Activated naive CD8-positive, alpha-beta T cell treated with anti-CD3 and anti-CD28 coated beads for 36 hours (primary cell): Measurements from ENCODE around the gene ZNF140. TPM values are rescaled to one million over a fixed set of nuclear protein-coding genes. Genes with fewer than 3 reads are reported as not detected.

Experiments used
- DNase-seq: peaks from one replicate; pipeline ENCODE4 v3.0.0; 2021
- H3K27ac Mint-ChIP-seq: one replicate; pipeline ENCODE4 v1.8.0; 2022; ENCODE audit warnings: mild to moderate bottlenecking, moderate library complexity, mixed read lengths
- H3K27me3 Mint-ChIP-seq: one replicate; pipeline ENCODE4 v1.8.0; 2022; ENCODE audit warnings: mild to moderate bottlenecking, mixed read lengths
- H3K36me3 Mint-ChIP-seq: one replicate; pipeline ENCODE4 v1.8.0; 2021; ENCODE audit warnings: mild to moderate bottlenecking, mixed read lengths
- H3K4me1 Mint-ChIP-seq: one replicate; pipeline ENCODE4 v1.8.0; 2021; ENCODE audit warnings: mixed read lengths
- H3K4me3 Mint-ChIP-seq: one replicate; pipeline ENCODE4 v1.8.0; 2022; ENCODE audit warnings: mild to moderate bottlenecking, moderate library complexity, mixed read lengths
- H3K9me3 Mint-ChIP-seq: one replicate; pipeline ENCODE4 v1.8.0; 2022; ENCODE audit warnings: mixed read lengths
- total RNA-seq, 2 experiments: library from RNA; stranded (reverse); gene quantifications; one replicate each; pipeline ENCODE4 v1.2.3, GENCODE V29; 2021

Gene ZNF140
- 10 to 100 TPM; 17.0 TPM for total RNA-seq

GRCh38 chr12:133080368-133081158 lies at the start of gene ZNF140:
ZNF140 (plus strand) TSS chr12:133080923; CDS start chr12:133081321, 398 bp downstream.
- Mint-ChIP-seq H3K4me3 (no peak within 1 kb of the TSS), H3K36me3 (peaks cover 51% of the 10 kb centered on the region), H3K4me1 (peaks cover 9% of the 10 kb centered on the region), H3K27ac (no peak within 1 kb of the TSS), H3K9me3 (peaks cover 52% of the 10 kb centered on the region), H3K27me3 (no peaks in the 10 kb centered on the region)
- DNase-seq: peak; percentile 97

- no peaks in the 10 kb centered on the region for H3K27me3 Mint-ChIP-seq
- H3K9me3 Mint-ChIP-seq: peaks cover 44% of the 10 kb centered on the region
- DNase-seq: peak; percentile 95
- peak within 1 kb of the TSS; percentile 87 for H3K4me3 Mint-ChIP-seq
- peaks cover 7% of the 10 kb centered on the region for H3K4me1 Mint-ChIP-seq
- peaks cover 63% of the 10 kb centered on the region for H3K36me3 Mint-ChIP-seq
- H3K27ac Mint-ChIP-seq: peak within 1 kb of the TSS; percentile 95
Observed at GRCh38 chr12:133037207-133038005, 43.3 kb upstream of the ZNF140 start, which contains the start of gene ZNF84. ZNF84 (plus strand) TSS chr12:133037509; CDS start chr12:133041468, 3,959 bp downstream.

GRCh38 chr12:133038118-133038709 lies 42.5 kb upstream of the ZNF140 start:
- Mint-ChIP-seq H3K9me3 (peaks cover 50% of the 10 kb centered on the region), H3K27ac (peak overlapping the region; percentile 95), H3K27me3 (no peaks in the 10 kb centered on the region), H3K4me1 (peaks cover 7% of the 10 kb centered on the region), H3K4me3 (peak overlapping the region; percentile 87), H3K36me3 (peaks cover 71% of the 10 kb centered on the region)
- DNase-seq: no peak

DNA sequence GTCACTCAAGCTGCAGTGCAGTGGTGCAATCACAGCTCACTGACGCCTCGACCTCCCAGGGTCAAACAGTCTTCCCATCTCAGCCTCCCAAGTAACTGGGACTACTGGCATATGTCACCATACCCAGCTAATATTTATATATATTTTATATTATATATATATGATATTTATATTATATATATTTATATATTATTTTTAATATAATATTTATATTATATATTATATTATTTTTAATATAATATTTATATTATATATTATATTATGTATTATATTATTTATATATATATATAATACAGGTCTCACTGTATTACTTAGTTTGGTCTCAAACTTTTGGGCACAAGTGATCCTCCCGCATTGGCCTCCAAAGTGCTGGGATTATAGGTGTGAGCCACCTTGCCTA lies 34.0 kb upstream of the ZNF140 start:
- DNase-seq: no peak
- Mint-ChIP-seq H3K4me3 (no peak overlapping the region), H3K36me3 (peaks cover 98% of the 10 kb centered on the region), H3K4me1 (no peaks in the 10 kb centered on the region), H3K27me3 (no peaks in the 10 kb centered on the region), H3K9me3 (peaks cover 68% of the 10 kb centered on the region), H3K27ac (no peak overlapping the region)

DNA sequence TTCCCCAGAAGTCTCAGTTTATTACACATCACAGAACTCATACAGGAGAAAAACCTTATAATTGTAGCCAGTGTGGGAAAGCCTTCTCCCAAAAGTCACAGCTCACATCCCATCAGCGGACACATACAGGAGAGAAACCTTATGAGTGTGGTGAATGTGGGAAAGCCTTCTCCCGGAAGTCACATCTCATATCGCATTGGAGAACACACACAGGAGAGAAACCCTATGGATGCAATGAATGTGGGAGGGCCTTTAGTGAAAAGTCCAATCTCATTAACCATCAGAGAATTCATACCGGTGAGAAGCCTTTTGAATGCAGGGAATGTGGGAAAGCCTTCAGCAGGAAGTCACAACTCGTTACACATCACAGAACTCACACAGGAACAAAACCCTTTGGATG lies 23.3 kb upstream of the ZNF140 start:
- Mint-ChIP-seq H3K27ac (no peak overlapping the region), H3K4me1 (no peaks in the 10 kb centered on the region), H3K4me3 (no peak overlapping the region), H3K9me3 (peaks cover 51% of the 10 kb centered on the region), H3K27me3 (no peaks in the 10 kb centered on the region), H3K36me3 (peaks cover 71% of the 10 kb centered on the region)
- DNase-seq: no peak

GRCh38 chr12:133058203-133059113 lies 22.3 kb upstream of the ZNF140 start:
- Mint-ChIP-seq H3K4me3 (no peak overlapping the region), H3K27me3 (no peaks in the 10 kb centered on the region), H3K4me1 (no peaks in the 10 kb centered on the region), H3K9me3 (peaks cover 52% of the 10 kb centered on the region), H3K36me3 (peaks cover 69% of the 10 kb centered on the region), H3K27ac (peak overlapping the region; percentile 29)
- DNase-seq: no peak

DNA sequence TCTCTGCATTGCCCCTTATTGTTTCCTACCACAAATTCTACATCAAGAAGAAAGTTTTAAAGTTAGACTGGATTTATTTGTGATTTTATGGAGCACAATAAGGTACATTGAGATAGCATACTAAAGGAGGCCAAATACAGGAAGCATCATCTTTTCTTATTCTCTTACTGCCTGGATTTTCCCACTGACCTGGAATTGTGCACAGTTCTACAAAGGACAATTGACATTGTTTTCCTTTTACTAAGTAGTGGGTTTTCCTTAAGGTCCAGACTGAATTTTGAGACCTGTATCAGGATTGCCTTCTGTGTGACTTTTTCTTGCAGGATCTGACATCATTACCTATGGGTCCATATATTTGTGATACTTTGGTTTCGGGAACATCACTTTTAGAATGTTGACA lies 18.8 kb upstream of the ZNF140 start:
- DNase-seq: no peak
- Mint-ChIP-seq H3K27ac (no peak overlapping the region), H3K9me3 (peaks cover 68% of the 10 kb centered on the region), H3K4me3 (no peak overlapping the region), H3K36me3 (peaks cover 58% of the 10 kb centered on the region), H3K4me1 (no peaks in the 10 kb centered on the region), H3K27me3 (no peaks in the 10 kb centered on the region)

DNA sequence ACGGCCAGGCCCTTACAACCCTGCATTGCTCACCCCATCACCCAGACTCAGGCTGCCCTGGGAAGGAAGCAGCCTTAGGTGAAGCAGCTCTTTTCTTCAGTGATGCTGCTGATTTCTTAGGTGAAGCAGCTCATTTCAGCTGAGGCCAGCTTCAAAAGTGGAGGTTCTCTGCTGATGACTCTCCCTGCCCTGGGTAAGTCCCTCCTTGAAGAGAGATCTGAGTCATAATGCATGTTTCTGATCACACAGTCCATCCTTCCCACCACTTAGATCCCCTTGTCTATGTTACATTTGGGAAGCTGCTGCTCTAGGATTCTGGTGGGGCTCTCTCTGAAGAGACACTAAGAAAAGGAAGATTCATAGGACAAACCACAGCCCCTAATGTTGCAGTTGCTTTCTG lies 17.2 kb upstream of the ZNF140 start:
- Mint-ChIP-seq H3K4me3 (no peak overlapping the region), H3K27me3 (no peaks in the 10 kb centered on the region), H3K27ac (no peak overlapping the region), H3K4me1 (no peaks in the 10 kb centered on the region), H3K9me3 (peaks cover 61% of the 10 kb centered on the region), H3K36me3 (peaks cover 45% of the 10 kb centered on the region)
- DNase-seq: no peak

DNA sequence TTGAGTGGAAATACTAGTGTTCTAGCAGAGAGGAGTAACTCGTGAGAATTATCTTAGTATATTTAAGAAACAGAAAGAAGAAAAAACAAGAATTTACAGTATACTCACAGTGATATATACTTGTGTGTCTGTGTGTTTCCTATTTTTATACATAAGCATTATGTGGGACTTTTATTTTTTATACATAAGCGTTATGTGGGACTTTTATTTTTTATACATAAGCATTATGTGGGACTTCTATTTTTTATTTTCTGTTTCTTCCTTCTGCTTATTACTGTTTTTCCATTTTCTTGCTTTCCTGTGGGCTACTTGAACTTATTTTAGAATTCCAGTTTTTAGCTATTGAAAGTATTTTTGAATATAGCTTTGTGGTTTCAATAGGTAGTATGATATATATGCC lies 6.9 kb upstream of the ZNF140 start:
- DNase-seq: no peak
- Mint-ChIP-seq H3K27ac (no peak overlapping the region), H3K27me3 (no peaks in the 10 kb centered on the region), H3K9me3 (peaks cover 46% of the 10 kb centered on the region), H3K4me1 (no peaks in the 10 kb centered on the region), H3K4me3 (no peak overlapping the region), H3K36me3 (peaks cover 18% of the 10 kb centered on the region)

GRCh38 chr12:133080026-133080367 lies 726 bp upstream of the ZNF140 start:
- Mint-ChIP-seq H3K4me1 (peaks cover 9% of the 10 kb centered on the region), H3K27me3 (no peaks in the 10 kb centered on the region), H3K36me3 (peaks cover 45% of the 10 kb centered on the region), H3K9me3 (peaks cover 51% of the 10 kb centered on the region), H3K4me3 (no peak overlapping the region), H3K27ac (no peak overlapping the region)
- peak; percentile 93 for DNase-seq

DNA sequence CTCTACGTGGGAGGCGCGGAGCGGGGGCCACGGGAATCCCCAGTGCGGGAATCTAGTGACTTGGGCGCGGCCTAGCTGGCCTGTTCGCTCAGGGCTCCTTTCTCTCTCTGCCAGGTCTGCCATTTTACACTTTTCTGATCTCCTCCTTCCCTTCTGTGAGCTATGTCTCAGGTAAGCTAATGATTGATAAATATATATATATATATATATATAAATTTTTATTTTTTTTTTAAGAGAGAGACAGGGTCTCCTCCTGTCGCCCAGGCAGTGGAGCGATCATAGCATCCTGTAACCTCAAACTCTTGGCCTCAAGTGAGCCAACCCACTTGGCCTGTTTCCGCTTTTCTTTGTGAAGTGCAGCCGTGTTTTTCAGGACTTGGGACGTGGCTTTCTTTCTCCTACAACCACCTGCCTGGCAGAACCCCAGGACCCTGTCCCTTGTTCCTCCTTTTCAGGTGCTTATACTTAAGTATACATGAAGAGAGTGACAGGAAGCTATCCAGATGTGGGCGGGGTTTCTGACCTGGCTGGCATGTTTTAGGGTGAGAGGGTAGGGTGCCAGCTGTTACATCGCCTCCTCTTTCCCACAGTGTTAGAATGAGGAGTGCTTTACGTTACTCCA lies 547 bp downstream of the ZNF140 start:
- H3K27ac Mint-ChIP-seq: no peak overlapping the region
- H3K9me3 Mint-ChIP-seq: peaks cover 52% of the 10 kb centered on the region

GRCh38 chr12:133083345-133083744 lies 2.6 kb downstream of the ZNF140 start:
- DNase-seq: no peak
- H3K27me3 Mint-ChIP-seq: no peaks in the 10 kb centered on the region
- H3K27ac Mint-ChIP-seq: no peak overlapping the region
- H3K36me3 Mint-ChIP-seq: peaks cover 68% of the 10 kb centered on the region
- H3K4me3 Mint-ChIP-seq: no peak overlapping the region
- peaks cover 52% of the 10 kb centered on the region for H3K9me3 Mint-ChIP-seq
- peaks cover 9% of the 10 kb centered on the region for H3K4me1 Mint-ChIP-seq

More for the DNA sequence above, 547 bp downstream of the ZNF140 start:
- H3K36me3 Mint-ChIP-seq: peaks cover 57% of the 10 kb centered on the region
- H3K4me3 Mint-ChIP-seq: no peak overlapping the region
- DNase-seq: peak; percentile 8
- H3K27me3 Mint-ChIP-seq: no peaks in the 10 kb centered on the region
- H3K4me1 Mint-ChIP-seq: peaks cover 9% of the 10 kb centered on the region

DNA sequence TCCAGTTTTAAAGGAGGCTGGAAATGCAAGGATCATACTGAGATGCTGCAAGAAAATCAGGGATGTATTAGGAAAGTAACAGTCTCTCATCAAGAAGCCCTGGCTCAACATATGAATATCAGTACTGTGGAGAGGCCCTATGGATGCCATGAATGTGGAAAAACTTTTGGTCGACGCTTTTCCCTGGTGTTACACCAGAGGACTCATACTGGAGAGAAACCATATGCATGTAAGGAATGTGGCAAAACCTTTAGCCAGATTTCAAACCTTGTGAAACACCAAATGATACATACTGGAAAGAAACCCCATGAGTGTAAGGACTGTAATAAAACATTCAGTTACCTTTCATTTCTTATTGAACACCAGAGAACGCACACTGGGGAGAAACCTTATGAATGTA lies 24.9 kb downstream of the ZNF140 start:
- no peak for DNase-seq
- Mint-ChIP-seq H3K4me1 (peaks cover 1% of the 10 kb centered on the region), H3K27me3 (no peaks in the 10 kb centered on the region), H3K9me3 (peaks cover 70% of the 10 kb centered on the region), H3K27ac (peak overlapping the region; percentile 56), H3K36me3 (peaks cover 93% of the 10 kb centered on the region), H3K4me3 (no peak overlapping the region)

DNA sequence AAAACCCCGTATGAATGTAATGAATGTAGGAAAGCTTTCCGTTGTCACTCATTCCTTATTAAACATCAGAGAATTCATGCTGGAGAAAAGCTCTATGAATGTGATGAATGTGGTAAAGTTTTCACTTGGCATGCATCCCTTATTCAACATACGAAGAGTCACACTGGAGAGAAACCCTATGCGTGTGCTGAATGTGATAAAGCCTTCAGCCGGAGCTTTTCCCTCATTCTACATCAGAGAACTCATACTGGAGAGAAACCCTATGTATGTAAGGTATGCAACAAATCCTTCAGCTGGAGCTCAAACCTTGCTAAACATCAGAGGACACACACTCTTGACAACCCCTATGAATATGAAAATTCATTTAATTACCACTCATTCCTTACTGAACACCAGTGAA lies 25.5 kb downstream of the ZNF140 start:
- Mint-ChIP-seq H3K27ac (no peak overlapping the region), H3K4me1 (peaks cover 1% of the 10 kb centered on the region), H3K27me3 (no peaks in the 10 kb centered on the region), H3K36me3 (peaks cover 94% of the 10 kb centered on the region), H3K9me3 (peaks cover 70% of the 10 kb centered on the region), H3K4me3 (no peak overlapping the region)
- no peak for DNase-seq
